PC-9 (cell line): Measurements from ENCODE around the gene TBC1D16.

Experiments used
- CTCF ChIP-seq: fragments of 200-600 bp; sonication (generic); conservative IDR thresholded peaks from 2 replicates; pipeline ENCODE4 v1.6.1; 2017; ENCODE audit warnings: mixed run types, antibody characterized with exemption, mild to moderate bottlenecking, moderate library complexity
- EZH2 ChIP-seq: fragments of 200-600 bp; sonication (generic); IDR thresholded peaks from 2 replicates; pipeline ENCODE4 v1.8.0; 2017; ENCODE audit warnings: antibody characterized with exemption, low read depth

GRCh38 chr17:79887451-79887991 lies 148.2 kb downstream of the TBC1D16 start:
- TF ChIP-seq CTCF: no peak
- no peak for TF ChIP-seq EZH2
